HG03378 (cell line): Measurements from ENCODE around the gene DSN1.

Experiments used
- ATAC-seq: cut with Tn5 transposase; IDR thresholded peaks from one replicate; pipeline ENCODE4 v1.9.1; 2021; ENCODE audit warnings: mild to moderate bottlenecking, moderate library complexity; ENCODE audit not compliant: unreplicated experiment

DSN1 gene

GRCh38 chr20:36758276-36758675 lies 15.3 kb downstream of the DSN1 start:
- no peak for ATAC-seq

- ATAC-seq: no peak
Measured at GRCh38 chr20:36756496-36756895, 17.1 kb downstream of the DSN1 start.

DNA sequence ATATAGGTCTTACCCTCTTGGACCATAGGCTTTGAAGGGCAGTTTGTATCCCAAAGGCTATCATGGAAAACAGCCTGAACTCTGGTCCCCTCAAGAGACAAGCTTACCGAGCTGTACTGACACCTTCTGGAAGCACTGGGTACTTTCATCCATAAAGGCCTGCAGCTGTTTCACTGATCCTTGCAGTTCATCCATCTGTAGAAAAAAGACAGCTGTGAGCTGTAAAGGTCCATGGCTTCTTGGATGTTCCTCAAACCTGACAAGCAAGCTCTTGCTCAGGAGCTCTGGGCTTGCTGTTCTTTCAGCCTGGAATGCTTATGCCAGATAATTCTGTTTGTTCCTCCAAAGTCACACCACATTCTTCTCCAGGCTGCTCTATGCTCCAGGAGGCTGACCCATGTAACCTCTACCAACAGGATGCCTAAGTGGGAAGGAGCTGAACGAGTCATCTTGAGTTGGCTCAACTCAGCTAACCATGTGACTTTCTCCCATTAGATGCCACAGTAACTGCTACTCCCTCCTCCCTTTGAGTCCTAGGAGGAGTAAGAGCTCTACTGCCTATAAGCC lies 18.8 kb downstream of the DSN1 start:
- ATAC-seq: no peak

- ATAC-seq: no peak
Measured at GRCh38 chr20:36752582-36752981, 21.0 kb downstream of the DSN1 start.

GRCh38 chr20:36745927-36746659 lies 27.5 kb downstream of the DSN1 start, which contains the start of gene NDRG3:
TSS of gene NDRG3 (minus strand) at chr20:36746090. CDS start at chr20:36721735, 24,355 bp downstream.
- ATAC-seq: peak; percentile 85

DNA sequence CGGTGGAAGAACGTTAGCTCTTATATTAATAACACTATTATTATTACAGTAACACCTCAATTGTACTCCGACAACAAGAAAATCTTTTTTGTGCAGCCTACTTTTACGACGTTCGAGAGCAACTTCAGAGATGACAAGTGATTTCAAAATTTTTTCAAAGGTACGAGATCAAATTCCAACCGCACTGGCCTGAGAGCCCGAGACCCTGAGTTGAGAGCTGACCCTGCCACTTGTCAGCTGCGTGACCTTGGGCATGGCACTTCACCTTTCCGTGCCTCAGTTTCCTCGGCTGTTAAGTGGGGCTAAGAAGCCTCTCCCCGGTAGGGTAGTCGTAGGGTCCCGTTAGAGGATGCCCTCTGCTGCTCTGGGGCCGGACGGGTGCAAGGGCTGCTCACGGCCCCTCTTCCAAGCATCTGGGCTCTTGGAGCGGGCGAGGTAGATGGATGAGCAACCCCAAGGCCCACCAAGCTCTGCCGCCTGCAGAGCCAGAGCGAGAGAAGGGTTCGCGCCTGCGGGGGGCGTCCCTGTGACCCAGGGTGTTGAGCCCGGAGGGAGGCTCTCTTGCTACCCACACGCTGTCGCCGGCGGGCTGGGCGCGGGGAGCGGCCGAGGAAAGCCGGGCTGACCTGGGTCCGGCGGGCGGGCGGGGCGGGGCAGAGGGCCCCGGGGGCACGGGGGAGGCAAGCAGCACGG lies 28.2 kb downstream of the DSN1 start:
- peak; percentile 25 for ATAC-seq

- ATAC-seq: no peak
Measured at GRCh38 chr20:36744764-36745191, 28.8 kb downstream of the DSN1 start.

GRCh38 chr20:36744243-36744642 lies 29.3 kb downstream of the DSN1 start:
- ATAC-seq: no peak

DNA sequence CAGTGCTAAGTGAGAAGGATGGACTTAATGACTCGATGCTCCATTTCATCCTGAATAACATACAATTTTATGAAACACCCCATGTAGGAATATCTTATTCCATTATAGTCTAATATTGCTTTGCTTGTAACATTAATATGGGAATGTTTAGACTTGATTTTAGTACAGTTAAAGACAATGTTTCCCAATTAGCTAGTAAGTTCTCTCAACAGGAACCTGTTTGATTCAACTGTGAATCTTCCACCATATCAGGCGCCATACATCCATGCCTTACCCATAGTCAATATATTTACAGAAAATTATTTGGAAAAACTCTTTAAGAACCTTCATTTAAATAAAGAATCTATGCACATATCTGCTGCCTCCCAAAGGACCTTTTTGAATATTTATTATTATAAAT lies 31.0 kb downstream of the DSN1 start:
- ATAC-seq: no peak

GRCh38 chr20:36741072-36741471 lies 32.5 kb downstream of the DSN1 start:
- no peak for ATAC-seq

- ATAC-seq: no peak
Measured at GRCh38 chr20:36737183-36737499, 36.4 kb downstream of the DSN1 start.

- ATAC-seq: no peak
Measured at GRCh38 chr20:36736451-36737182, 36.9 kb downstream of the DSN1 start.

GRCh38 chr20:36732456-36732855 lies 41.1 kb downstream of the DSN1 start:
- no peak for ATAC-seq

DNA sequence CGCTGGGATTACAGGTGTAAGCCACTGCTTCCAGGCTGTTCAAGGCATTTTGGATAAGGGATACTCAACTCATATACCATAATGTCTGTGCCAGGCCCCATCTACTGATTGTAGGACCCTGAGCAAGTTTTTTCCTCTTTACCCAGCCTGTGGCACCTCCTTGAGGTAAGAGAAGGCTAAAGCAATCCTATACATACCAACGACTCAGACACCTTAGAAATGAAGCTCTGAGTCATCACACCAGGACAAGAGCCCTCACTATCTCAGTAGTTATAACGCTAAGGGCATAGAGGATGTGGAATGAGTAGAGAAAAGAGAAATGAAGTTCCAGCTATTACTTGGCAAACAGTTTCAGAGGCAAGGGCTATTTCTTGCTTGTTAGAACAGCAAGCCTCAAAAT lies 44.6 kb downstream of the DSN1 start:
- no peak for ATAC-seq

GRCh38 chr20:36726168-36726567 lies 47.4 kb downstream of the DSN1 start:
- no peak for ATAC-seq

DNA sequence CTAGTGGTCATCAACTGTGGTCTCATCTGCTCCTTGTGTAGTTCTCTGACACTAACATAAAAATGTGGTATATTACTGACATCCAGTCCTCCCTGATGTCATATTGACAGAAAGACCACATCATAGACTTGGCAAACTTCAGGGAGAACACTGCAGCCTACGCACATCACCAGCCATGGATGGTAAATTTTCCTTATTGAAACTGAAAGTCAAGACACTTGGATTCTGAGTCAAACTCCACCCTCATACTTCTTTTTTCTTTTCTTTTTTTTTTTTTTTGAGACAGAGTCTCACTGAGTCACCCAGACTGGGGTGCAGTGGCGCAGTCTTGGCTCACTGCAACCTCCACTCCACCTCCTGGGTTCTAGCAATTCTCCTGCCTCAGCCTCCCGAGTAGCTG lies 53.1 kb downstream of the DSN1 start:
- ATAC-seq: no peak

DNA sequence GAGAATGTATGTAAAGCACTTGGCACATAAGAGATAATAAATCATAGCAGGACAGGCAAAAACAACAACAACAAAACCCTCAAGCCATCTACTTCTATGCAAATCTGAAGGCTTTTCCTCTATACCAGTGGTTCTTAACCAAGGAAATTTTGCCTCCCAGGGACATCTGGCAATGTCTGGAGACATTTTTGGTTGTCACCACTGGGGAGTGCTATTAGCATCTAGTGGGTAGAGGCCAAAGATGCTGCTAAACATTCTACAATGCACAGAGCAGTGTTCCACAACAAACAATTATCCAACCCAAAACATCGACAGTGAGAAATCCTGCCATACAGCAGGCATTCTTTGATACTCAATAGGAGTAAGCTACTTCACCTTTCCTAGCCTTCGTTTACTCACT lies 55.9 kb downstream of the DSN1 start:
- ATAC-seq: no peak

- ATAC-seq: no peak
Measured at GRCh38 chr20:36717021-36717420, 56.5 kb downstream of the DSN1 start.

DNA sequence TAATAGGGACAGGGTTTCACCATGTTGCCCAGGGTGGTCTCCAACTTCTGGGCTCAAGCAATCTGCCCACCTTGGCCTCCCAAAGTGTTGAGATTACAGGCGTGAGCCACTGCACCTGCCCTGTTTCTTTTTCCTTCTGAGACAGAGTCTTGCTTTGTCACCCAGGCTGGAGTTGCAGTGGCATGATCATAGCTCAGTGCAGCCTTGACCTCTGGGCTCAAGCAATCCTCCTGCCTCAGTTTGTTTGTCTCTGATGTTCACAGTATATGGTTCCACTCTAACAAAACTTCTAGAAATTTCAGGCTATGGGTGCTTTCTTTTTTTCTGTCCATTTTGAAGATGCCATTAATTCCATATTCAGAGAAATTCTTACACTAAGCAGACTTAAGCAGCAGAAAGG lies 60.8 kb downstream of the DSN1 start:
- ATAC-seq: no peak

- ATAC-seq: no peak
Measured at GRCh38 chr20:36709126-36709525, 64.4 kb downstream of the DSN1 start.

GRCh38 chr20:36703530-36703929 lies 70.0 kb downstream of the DSN1 start:
- ATAC-seq: no peak
